CD4-positive, alpha-beta T cell treated with Interleukin-17A for 1 hour (primary cell): ENCODE data around the gene CREB3L1.

ENCODE experiments used
- DNase-seq: peaks from one replicate; pipeline ENCODE4 v3.0.0-alpha.2; 2020

CREB3L1 gene

DNA sequence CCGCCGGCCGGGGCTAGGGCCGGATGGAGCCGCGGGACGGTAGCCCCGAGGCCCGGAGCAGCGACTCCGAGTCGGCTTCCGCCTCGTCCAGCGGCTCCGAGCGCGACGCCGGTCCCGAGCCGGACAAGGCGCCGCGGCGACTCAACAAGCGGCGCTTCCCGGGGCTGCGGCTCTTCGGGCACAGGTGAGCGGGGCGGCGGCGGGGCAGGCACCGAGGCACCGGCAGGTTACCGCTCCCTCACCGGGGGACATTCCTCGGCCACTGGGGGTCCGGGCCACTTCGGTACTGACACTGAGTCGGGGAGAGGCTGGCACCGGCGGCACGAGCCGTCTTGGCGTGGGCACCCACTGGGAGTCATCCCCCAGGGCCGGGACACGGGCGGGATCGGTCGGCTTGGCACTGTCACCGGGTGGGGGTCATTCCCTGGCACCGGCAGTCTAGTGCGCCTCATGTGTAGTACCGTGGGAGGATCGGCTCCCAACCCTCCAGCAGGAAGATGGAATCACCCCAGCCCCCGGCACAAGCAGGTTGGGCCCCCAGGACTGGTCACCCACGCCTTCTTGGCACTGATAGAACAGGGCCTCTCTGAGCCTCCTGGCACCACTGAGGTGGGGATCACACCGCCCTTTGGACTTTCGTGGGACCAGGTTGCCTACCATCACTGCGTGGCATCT, 70.3 kb downstream of the CREB3L1 start:
- DNase-seq = no peak

DNA sequence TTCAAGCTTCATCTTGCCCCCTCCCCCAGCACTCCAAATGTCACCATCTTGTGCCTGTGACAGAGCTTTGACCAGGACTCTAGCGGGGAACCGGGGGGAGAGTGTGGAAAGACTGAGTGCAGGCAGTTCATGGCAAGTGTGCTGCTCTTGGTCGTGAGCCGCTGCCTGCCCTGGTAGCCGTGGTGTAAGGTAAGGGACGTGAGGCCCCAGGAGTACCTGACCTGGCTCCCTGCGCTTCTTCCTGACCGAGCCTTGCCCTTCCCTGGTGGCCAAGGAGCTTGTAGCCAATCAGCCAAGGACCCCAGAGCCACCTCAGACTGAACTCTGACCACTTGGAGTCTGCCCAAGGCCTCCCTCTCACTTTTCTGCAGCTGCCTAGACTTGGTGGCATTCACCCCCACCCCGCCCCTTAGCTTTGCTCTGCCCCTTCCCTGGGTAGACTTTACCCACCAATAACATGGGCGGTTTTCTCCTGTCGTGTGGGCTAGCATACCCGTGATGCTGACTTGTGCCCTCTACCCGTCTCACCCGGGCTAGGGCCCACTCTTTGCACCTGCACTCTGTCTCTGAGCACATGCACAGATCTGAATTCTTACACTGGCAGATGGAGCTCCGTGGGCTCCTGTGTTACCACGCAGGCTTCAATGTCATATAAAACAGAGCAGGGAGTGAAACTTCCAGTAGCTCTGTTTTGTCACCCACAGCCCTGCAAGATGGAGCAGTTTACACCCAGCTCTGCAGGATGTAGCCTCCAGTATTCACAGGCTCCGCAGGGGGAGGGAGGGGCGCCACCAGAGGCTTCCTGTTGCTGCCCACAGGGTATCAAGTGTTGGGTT, 71.3 kb downstream of the CREB3L1 start:
- DNase-seq = peak; percentile 76

GRCh38 chr11:46350695-46351094, 73.2 kb downstream of the CREB3L1 start:
- no peak for DNase-seq

- no peak for DNase-seq
Observed at GRCh38 chr11:46351148-46351547, 73.7 kb downstream of the CREB3L1 start.

- DNase-seq = no peak
Observed at GRCh38 chr11:46351606-46352005, 74.1 kb downstream of the CREB3L1 start.

- DNase-seq = peak; percentile 89
Observed at GRCh38 chr11:46352063-46352841, 74.8 kb downstream of the CREB3L1 start.

- DNase-seq = no peak
Observed at GRCh38 chr11:46353698-46354097, 76.2 kb downstream of the CREB3L1 start.

DNA sequence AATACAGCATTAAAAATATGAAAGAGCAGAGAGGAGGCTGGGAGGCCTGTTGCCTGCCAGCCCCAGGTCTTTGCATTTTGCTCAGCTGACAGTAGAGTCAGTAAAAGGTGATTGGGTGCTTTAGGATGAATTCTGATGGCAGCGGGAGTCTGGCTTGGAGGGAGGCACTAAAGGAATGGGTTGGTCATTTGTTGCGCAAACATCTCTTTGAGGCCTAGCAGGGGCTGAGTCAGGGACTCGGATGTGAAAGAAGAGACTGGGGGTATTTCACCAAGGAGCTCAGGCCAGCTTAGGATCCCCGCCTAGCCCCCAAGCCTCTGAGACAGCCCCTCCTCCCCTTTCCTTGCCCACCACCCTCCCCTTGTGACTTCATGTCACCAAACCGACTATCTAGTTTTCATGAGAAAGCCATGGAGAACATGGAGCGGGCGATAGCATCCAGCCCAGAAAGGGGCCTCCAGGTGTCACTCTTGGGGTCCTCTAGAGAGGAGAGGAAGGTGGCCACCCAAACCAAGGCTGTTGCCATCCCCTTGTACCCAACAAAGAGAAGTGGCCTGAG, 79.5 kb downstream of the CREB3L1 start:
- no peak for DNase-seq

- DNase-seq = no peak
Observed at GRCh38 chr11:46357483-46357936, 80.0 kb downstream of the CREB3L1 start.

GRCh38 chr11:46359953-46360352, 82.5 kb downstream of the CREB3L1 start:
- DNase-seq = no peak

DNA sequence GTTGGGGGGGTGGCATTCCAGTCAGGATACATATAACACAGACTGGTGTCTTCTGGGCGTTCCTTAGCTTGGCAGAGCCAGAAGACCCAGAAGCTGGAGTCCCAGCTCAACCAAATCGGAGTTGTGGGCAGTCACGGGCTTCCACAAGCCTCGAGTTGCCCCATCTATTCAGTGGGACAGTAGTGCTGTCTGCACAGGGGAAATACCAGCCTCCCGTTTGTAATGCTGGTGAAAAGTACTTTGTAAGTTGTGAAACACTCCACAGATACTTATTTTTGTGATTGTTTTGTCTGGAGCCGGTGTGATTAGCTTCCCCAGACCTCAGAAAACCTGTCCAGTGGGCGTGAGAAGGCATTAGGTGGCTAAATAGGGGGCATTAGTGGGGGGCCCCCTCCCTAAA, 83.4 kb downstream of the CREB3L1 start:
- DNase-seq = no peak

DNA sequence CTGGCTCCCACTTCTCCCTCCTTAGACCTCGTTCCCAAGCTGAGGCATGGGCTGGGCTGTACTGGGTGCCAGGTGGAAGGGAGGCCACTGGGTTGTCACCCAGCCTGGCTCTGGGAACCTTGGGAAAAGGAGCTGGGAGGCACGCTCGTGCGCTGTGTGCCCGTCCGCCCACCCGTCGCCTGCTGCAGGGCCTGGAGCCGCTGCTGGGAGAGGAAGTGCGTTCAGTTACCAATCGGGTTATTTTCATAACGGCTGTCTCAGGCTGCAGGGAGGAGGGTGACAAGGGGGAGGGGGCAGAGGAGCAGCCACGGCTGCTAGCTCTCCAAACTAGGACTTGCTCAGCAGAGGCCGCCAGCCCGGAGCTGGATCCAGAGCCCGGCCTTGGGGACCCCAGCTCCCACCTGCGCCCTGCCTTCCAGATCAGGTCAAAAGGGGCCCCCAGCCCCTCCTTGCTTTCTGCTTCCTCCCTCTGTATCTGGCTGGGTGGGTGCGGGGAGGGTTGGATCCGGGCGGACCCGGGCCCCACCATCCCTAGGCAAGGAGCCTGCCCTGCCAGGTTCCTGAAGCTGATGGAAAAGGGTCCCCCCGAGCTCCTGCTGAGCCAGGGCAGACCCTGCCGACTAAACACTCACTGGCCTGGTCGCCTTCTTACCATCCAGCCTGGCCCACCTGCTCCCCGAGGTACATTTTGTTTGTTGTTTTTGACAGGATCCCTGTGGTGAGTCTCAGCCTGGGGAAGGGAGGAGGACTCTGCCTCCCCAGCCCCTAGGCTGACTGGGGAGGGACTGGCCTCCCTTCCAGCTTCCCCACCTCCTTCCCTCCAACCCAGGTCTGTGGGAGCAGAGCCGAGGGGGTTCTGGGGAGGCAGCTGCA, 84.1 kb downstream of the CREB3L1 start:
- peak; percentile 64 for DNase-seq

GRCh38 chr11:46362156-46363030, 84.9 kb downstream of the CREB3L1 start:
- DNase-seq = no peak

GRCh38 chr11:46363031-46363407, 85.6 kb downstream of the CREB3L1 start:
- DNase-seq = no peak

GRCh38 chr11:46363455-46364005, 86.1 kb downstream of the CREB3L1 start:
- no peak for DNase-seq

GRCh38 chr11:46364056-46364455, 86.6 kb downstream of the CREB3L1 start:
- DNase-seq = no peak

DNA sequence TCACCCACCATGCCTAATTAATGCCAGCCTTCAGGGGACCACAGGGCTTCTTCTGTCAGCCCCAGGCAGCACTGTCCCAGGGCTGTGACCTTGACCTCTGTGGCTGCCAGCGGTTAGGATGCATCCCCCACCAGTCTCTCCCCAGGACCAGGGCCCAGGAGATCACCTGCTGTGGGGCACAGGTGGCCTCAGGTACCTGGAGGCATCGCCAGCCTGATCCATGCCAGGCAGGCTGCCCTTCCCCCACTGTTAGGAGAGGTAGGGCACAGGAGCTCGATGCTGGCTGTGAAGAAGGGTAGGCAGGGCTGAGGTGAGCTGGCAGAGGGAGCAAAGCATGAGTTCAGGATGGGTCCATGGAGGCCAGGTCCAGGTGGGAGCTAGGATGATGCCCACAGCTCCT, 87.3 kb downstream of the CREB3L1 start:
- DNase-seq = no peak

DNA sequence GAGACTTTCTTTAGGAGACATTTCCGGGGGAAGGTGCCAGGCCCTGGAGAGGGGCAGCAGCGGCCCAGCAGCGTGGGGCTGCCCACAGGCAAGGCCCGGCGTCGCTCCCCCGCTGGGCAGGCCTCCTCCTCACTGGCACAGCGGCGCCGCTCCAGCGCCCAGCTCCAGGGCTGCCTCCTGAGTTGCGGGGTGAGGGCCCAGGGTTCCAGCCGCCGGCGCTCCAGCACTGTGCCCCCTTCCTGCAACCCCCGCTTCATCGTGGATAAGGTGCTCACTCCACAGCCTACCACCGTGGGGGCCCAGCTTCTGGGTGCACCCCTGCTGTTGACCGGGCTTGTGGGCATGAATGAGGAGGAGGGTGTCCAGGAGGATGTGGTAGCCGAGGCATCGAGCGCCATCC, 88.8 kb downstream of the CREB3L1 start:
- no peak for DNase-seq

DNA sequence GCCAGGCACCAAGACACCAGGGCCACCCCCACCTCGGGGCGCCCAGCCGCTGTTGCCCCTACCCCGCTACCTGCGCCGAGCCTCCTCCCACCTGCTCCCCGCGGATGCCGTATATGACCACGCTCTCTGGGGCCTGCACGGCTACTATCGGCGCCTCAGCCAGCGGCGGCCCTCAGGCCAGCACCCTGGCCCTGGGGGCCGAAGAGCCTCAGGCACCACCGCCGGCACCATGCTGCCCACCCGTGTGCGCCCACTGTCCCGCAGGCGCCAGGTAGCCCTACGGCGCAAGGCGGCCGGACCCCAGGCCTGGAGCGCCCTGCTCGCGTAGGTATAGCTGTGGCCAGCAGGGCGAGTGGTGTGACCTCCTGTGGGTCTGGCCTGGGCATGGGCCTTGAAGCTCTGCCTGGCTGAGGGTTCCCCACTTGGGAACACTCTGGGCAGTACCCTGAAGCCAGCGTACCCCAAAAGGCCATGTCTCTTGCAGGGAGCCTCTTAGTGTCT, 89.2 kb downstream of the CREB3L1 start:
- no peak for DNase-seq

DNA sequence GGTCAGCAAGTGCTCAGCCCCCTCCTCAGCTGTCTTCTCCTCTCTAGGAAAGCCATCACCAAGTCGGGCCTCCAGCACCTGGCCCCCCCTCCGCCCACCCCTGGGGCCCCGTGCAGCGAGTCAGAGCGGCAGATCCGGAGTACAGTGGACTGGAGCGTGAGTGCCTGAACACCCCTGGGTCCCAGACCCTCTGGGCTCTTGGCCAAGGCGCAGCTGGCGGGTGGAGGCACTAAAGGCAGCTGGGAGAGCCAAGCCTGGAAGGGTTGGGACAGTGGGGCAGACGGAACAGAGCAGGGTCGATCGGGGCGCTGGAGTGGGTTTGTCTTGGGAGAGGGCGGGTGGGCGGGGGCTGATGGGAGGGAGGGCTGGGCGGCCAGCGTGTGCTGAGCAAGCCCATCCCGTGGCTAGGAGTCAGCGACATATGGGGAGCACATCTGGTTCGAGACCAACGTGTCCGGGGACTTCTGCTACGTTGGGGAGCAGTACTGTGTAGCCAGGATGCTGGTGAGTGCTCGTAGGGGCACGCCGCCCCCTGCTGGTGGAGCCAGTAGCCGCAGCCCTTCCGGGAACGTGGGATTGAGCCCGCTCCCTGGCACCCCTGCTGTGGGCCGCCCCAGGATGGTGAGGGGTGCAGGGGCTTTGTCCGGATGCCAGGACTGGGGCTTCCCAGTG, 89.9 kb downstream of the CREB3L1 start:
- DNase-seq = peak; percentile 82
